HG02763 (cell line): ENCODE results near the gene FBLIM1.

ENCODE experiments used
- ATAC-seq: cut with Tn5 transposase; IDR thresholded peaks from one replicate; pipeline ENCODE4 v1.9.1; 2021; ENCODE audit warnings: mild to moderate bottlenecking, moderate library complexity; ENCODE audit not compliant: unreplicated experiment

Gene FBLIM1

GRCh38 chr1:15758343-15758931, at the start of gene FBLIM1:
Gene FBLIM1, plus strand, starts transcription at chr1:15758795. Its CDS starts 6,189 bp downstream, at chr1:15764984.
- no peak for ATAC-seq

GRCh38 chr1:15709226-15709625, 49.4 kb upstream of the FBLIM1 start:
- no peak for ATAC-seq

GRCh38 chr1:15712168-15712567, 46.4 kb upstream of the FBLIM1 start:
- no peak for ATAC-seq

- ATAC-seq, result no peak
These were observed 44.0 kb upstream of the FBLIM1 start for GRCh38 chr1:15714406-15715136.

- ATAC-seq, result no peak
These were observed 41.0 kb upstream of the FBLIM1 start for GRCh38 chr1:15717418-15718125.

- ATAC-seq, result no peak
These were observed 40.4 kb upstream of the FBLIM1 start for GRCh38 chr1:15718199-15718601.

GRCh38 chr1:15719381-15720120, 39.0 kb upstream of the FBLIM1 start:
- no peak for ATAC-seq

GRCh38 chr1:15720861-15721260, 37.7 kb upstream of the FBLIM1 start:
- ATAC-seq, result no peak

- ATAC-seq, result no peak
These were observed 36.2 kb upstream of the FBLIM1 start for GRCh38 chr1:15722411-15722810.

GRCh38 chr1:15722836-15723532, 35.6 kb upstream of the FBLIM1 start:
- ATAC-seq, result no peak

GRCh38 chr1:15723631-15724246, 34.9 kb upstream of the FBLIM1 start:
- ATAC-seq, result no peak

- ATAC-seq, result no peak
These were observed 33.4 kb upstream of the FBLIM1 start for GRCh38 chr1:15724949-15725880.

- ATAC-seq, result no peak
These were observed 32.1 kb upstream of the FBLIM1 start for GRCh38 chr1:15726508-15726907.

GRCh38 chr1:15727021-15727420, 31.6 kb upstream of the FBLIM1 start:
- ATAC-seq, result no peak

- no peak for ATAC-seq
These were observed 31.2 kb upstream of the FBLIM1 start for GRCh38 chr1:15727424-15727823.

GRCh38 chr1:15727866-15728534, 30.6 kb upstream of the FBLIM1 start:
- no peak for ATAC-seq

- ATAC-seq, result no peak
These were observed 29.5 kb upstream of the FBLIM1 start for GRCh38 chr1:15728937-15729657.

- ATAC-seq, result no peak
These were observed 28.2 kb upstream of the FBLIM1 start for GRCh38 chr1:15730423-15730822.
